ENCODE data around the gene RHBDL1. TPM values are rescaled to one million over a fixed set of nuclear protein-coding genes. Genes with fewer than 3 reads are reported as not detected.

The RHBDL1 gene
- total RNA-seq, 1 donor from 2014 or later: 1.2 TPM

DNA sequence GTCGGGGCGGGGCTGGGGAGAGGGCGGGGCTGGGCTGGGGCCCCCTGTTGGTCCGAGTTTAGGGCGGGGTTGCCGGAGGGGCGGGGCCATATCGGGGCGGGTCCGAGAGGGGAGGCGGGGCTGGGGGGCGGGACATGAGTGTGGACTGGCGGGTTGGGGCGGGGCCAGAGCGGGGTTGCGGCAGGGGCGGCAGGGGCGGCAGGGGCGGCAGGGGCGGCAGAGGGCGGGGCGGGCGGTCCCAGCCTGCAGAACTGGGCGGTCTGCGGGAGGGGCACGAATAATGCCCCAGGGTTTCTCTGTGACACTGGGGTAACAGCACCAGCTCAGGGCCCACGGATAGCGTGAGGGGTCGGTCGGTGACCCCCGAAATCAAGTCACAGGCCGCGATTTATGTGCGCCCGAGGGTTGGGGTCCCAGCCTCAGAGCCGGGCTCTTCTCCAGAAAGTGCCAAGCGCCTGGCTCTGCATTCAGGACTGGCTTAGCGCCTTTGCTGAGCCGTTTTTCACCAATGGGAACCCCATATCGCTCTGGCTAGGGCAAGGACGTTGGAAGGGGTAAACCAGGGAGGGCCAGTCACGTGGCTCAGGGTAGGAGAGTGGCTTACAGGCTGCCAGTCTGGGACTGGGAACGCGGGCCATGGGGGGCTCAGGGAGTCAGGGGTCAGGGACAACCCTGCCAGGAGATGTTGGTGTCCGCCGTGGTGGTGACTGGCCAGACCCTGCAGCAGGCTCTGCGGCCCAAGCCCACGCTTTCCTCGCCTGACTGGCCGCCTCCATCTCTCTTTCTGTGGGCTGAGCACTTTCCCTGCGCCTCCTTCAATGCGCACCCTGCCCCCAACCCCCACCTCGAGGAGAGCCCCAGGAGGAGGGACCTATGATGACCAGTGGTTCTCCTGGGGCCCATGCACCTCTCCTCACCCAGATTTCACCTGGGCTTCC is 38.1 kb upstream of the RHBDL1 start:
- peak; percentile 92 for DNase-seq

DNA sequence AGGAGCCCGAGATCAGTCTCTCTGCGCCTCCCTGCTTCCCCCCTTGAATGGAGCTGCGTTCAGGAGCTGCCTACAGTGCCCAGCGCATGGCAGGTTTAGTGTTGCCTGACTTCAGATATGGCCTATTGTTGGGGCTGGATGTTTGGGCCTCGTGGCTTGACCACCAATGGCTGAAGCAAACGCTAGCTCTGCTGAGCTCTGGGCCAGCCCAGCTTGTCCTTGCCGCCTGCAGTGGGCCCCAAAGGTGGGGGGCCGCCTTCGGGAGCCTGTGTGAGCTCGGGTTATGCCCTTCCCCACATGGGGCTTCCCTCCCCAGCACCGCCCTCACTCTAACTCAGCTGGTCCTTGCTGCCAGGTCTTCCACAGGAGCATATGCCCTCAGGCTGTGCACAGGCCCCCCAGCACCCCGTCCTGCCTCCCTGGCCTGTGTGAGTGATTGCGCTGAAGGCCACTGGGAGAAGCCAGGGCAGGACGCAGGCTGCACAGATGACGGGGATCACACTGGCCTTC is 37.4 kb upstream of the RHBDL1 start:
- no peak for DNase-seq

DNA sequence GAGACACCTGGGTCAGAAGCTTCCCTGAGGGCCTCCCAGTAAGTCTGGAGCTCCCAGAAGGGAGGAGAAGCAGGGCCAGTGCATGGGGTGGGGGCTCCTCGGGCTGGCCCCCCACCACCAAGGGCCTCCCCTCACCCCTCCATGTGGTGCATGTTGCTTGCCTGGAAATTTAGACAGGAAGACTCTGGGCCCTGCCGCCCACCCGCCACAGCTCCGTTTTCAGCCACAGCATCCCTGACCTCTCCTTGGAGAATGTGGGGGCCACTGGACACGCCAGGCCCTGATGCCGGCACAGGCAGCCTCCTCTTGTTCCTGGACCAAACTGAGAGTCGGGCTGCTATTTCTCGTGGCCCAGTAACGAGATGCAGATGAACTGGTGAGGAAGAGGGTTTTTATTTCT is 36.6 kb upstream of the RHBDL1 start:
- DNase-seq: no peak

DNA sequence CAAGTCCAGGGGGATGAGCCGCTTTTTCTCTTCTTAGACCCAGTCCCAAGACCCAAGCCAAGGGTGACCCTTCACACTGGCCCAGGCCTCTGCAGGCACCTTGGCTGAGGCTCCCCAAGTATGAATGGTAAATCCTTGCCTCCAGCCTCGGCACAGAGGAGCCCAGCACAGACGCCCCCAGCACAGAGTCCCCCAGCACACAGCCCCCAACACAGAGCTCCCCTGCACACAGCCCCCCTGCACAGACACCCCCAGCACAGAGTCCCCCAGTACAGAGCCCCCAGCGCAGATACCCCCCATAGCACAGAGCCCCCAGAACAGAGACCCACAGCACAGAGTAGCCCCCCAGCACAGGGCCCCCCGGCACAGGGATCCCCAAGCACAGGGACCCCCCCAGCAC is 34.9 kb upstream of the RHBDL1 start:
- DNase-seq: no peak

DNA sequence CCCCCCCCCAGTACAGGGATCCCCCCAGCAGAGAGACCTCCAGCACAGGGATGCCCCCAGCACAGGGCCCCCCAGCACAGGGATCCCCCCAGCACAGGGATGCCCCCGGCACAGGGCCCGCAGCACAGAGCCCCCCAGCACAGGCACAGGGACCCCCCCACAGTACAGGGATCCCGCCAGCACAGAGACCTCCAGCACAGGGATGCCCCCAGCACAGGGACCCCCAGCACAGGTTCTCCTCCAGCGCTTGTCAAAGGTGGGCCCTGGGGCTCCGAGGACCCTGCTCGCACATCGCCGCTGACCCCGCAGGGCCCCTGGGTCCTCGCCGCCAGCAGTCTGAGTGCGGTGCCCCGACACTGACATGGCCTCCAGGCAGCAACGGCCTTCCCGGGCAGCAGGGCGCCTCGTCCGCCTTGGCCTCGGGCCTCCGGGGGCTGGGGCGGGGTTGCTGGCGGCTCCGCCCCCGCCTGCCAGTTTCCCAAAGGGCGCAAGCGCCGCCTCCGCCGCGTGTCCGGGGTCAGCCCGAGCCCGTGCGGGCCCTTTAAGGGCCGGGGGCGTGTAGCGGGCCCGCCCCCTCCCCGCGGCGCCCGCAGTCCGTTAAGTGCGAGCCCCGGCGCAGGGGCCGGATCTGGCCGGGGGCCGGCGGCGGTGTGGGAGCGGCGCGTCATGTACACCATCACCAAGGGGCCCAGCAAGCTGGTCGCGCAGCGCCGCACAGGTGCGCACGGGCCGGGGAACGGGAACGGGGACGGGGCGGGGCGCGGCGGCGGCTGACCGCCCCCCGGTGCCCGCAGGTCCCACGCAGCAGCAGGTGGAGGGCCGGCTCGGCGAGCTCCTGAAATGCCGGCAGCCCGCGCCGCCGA is 33.9 kb upstream of the RHBDL1 start, which contains the start of gene MCRIP2:
Gene MCRIP2, plus strand, starts transcription at position 503 of the 863 bp plus-strand sequence. Its CDS starts 164 bp downstream, at position 667.
- peak; percentile 30 for DNase-seq

DNA sequence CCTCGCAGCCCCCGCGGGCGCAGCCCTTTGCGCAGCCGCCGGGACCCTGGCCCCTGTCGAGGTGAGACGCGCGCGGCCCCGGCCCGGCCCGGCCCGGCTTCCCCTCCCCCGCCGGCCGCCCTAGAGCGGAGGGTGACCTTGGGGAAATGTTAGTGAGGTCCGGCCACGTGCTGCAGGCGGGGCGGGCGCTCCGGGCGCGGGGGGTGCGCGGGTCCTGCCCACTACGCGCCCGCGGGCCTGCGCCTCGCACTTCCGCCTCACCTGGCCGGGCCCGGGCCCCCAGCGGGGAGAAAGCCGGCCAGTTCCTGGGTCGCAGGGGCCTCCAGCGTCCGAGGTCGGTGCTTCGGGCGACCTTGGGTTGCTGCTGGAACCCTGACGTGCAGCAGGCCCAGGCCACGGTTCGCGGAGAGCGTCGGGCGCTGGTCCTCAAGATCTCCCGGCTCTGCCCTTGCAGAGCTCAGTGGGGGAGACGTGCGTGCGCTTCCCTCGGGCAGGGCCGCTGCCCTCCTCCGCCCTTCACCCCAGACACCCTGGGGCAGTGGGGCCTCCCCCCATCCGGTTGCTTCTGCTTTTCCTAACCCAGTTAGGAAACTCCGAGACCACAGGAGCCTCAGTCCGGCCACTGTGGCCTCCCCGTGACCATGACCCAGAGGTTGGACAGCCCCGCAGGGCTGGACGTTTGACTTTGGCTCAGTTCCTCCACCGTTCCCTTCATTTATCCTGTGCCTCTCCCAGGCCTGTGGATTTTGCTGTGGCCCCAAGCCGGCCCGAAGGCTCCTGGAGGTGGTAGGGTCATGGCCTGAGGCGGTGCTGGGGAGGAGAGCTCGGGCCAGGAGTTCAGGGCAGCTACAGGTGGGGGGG is 33.1 kb upstream of the RHBDL1 start:
- DNase-seq: no peak

DNA sequence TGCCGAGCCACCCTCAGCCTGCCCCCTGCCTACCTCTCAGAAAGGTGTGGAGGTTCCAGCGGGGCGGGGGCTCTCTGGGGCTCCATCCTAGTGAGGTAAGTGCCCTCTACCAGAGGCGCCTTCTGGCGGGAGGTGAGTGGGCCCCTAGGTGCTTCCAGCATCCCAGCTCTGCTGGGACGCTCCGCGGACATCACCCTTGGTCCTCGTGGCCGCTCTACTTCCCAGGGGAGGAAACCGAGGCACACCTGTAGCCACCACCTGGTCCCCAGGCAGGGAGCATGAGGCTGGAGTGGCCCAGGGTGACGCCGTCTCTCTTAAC is 32.5 kb upstream of the RHBDL1 start:
- DNase-seq: no peak

DNA sequence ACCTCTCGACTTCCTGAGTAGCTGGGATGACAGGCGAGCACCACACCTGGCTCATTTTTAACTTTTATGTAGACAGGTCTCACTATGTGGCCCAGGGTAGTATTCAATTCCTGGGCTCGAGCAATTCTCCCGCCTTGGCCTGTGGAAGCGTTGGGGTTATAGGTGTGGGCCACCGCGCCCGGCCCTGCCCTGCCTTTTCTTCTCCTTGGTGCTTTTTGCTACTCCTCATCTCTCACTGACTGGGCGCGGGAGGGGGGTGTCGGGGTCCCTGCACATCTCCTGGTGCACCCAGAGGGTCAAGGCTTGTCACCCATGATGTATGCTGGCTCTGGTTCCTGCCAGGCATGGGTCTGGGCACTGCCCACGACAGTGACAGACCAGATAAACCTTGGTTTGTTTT is 30.9 kb upstream of the RHBDL1 start:
- no peak for DNase-seq

DNA sequence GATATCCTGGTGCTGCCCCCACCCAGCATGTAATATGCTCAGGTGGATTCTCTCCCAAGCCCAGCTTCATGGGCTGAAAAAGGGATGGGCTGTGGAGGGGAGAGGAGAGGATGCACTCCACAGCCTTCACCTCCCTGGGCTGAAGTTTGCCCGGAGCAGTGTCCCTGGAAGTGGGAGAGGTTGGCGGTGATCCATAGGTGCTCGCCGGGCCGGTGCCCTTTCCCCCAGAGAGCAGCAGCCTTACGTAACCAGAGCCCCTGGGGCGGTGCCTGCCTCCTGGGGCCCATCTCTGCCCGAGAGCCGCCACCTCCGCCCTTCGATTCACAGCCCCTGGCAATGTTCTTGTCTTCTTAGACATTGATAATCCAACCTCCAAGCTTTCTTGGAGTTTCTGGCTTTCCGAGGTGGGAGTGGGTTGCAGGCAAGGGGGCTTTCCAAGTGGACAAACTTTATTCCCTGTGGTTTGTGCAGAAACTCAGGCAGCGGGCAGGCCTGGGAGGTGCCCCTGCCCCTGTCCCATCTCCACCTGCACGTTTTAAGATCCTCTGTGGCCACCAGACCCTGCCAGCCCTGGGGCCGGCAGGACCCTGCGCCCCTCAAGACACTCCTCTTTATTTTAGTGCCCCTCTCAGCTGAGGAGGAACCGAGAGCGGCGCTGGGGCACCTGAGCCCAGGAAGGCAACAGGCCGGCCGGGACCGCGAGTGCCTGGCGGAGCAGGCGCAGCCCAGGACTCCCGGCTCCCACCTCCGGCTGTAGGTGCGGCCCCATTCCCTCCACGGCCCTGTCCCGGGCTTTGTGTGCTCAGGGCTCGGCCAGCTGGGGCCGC is 29.4 kb upstream of the RHBDL1 start:
- no peak for DNase-seq

DNA sequence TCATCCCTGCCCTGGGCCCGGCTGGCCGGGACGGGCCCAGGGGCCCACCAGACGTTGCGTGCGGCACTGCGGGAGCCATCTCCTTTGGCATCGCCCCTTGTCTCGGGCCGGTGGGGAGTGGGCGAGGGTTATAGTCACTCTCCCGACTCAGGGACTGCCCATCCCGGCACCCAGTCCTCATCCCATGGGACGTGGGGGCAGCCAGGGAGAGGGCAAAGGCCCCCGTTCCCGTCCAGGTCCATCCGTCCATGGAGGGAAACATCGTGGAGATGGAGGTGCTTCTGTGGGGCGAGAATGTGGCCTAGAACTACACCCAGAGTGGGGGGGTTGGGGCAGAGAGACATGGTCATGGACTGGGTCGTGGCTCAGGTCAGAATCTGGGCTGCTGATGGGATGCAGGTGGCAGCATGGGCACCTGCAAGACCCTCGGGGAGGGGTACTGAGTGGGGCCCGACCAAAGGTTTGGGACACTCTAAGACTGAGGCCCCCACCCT is 28.7 kb upstream of the RHBDL1 start:
- no peak for DNase-seq

DNA sequence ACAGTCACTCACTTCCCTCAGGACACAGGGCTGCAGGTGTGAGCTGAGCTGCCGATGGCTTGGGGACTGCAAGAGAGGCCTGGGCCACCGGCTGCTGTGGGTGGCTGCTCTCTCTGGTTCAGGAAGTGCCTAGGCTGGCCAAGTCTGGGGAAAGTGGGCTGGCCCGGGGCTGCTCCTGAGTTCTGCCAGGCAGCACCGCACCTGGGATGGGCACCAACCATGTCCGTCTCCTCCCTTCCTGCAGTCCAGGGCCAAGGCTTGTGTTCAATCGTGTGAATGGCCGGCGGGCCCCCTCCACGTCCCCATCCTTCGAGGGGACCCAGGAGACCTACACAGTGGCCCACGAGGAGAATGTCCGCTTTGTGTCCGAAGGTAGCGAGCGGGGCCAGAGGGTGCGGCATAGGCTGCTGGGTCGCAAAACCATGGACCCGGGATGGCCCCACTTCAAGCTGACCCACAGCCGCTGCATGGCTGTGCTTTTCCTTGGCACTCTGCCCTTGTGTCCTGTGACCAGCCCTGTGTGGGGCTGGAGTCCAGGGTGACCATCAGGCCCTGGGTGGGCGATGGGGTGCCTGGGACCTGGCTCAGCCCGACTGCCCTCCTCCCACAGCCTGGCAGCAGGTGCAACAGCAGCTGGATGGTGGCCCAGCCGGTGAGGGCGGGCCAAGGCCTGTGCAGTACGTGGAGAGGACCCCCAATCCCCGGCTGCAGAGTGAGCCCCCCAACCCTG is 28.1 kb upstream of the RHBDL1 start:
- DNase-seq: no peak

DNA sequence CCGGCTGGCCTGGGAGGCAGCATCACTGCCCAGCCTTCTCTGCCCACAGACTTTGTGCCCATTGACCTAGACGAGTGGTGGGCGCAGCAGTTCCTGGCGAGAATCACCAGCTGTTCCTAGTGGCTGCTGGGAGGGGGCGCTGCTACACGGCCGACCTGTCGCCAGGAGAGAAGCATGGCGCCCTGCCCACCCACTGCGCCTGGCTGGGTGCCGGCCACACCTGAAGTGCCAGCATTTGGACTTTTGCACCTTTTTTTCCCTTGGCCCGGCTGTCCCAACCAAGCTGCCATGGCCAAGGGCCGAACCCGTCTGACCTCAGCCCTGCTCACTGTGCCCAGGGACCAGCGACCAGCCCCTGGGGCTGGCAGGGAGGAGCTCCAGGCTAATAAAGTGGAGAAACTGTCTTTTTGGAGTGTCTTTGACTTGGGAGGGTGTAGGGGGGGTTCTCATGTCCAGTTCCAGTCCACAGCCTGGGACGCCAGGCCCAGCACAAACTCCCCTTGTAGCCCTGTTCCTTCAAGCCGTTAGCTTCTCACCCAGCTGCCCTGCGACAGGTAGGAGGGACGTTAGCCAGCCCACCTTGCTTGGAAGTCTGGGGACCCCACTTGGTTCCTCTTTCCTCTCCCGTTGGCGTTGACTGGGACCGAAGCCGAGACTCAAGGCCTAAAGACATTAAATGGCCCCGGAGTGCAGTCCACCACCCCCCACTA is 27.2 kb upstream of the RHBDL1 start:
- DNase-seq: no peak

DNA sequence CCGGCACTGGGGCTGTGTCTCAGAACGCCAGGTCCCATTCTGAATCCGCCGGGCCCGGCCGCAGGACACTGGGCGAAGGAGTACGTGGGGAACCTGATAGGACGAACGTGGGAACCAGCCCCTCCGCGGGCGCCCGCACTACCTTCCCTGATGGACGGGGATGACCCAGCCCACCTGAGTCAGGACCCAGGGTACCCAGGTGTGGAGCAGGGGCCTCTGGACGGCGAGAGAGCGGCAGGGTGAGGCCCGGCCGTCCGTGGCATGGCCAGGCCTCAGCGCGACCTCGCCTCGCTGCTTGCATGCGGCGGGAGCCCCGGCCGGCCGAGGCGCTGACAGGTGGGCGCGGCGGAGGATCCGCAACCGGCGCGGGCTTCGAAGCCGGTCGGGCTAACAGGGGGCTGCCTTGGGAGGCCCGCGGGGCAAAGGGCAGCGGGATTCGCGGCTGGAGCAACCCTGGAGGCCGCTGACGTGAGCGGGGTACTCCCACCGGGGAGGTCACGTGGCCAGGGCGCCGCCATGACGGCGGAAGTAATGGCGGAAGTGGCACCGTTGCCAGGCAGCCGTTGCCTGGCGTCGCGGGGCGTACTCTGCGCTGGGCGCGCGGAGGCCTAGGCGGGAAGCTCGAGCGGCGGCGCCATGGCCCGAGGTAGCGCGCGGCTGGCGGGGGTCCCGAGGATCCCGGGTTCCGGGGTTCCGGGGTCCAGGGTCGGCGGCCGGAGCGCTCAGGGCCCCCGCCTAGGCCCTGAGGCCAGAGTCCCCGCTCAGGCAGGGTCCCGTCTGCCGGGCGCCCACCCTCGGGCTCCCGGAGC is 26.5 kb upstream of the RHBDL1 start, which contains the start of gene WDR90:
Gene WDR90, plus strand, starts transcription at position 585 of the 809 bp plus-strand sequence. Its CDS starts 52 bp downstream, at position 637.
- DNase-seq: peak; percentile 85

DNA sequence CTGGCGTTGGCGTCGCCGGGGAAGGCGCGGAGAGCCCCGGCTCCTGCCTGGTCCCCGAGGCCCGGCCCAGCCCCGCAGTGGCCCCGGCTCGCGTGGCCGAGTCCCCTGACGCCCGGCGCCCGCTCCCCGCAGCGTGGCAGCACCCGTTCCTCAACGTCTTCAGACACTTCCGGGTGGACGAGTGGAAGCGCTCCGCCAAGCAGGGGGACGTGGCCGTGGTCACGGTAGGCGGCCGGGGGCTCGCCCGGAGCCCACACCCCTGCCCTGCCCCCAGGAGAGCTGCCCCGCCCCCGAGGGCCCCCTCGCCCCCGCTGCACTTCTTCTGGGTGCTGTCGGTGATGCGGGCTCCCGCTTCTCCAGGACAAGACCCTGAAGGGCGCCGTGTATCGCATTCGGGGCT is 25.8 kb upstream of the RHBDL1 start:
- DNase-seq: no peak

DNA sequence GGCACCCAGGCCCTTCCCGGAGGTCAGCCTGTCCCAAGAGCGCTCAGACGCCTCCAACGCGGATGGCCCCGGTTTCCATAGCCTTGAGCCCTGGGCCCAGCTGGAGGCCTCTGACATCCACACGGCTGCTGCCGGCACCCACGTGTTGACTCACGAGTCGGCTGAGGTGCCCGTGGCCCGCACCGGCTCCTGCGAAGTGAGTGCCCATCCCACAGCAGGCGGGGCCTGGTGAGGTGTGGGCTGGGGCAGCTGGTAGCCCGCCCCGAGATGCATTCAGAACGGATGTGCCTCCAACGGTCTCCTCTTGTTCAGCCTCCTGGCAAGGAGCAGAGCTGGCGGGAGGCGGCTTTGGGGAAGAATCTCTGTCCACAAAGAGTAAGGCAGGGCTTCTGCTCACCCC is 23.6 kb upstream of the RHBDL1 start:
- DNase-seq: no peak

DNA sequence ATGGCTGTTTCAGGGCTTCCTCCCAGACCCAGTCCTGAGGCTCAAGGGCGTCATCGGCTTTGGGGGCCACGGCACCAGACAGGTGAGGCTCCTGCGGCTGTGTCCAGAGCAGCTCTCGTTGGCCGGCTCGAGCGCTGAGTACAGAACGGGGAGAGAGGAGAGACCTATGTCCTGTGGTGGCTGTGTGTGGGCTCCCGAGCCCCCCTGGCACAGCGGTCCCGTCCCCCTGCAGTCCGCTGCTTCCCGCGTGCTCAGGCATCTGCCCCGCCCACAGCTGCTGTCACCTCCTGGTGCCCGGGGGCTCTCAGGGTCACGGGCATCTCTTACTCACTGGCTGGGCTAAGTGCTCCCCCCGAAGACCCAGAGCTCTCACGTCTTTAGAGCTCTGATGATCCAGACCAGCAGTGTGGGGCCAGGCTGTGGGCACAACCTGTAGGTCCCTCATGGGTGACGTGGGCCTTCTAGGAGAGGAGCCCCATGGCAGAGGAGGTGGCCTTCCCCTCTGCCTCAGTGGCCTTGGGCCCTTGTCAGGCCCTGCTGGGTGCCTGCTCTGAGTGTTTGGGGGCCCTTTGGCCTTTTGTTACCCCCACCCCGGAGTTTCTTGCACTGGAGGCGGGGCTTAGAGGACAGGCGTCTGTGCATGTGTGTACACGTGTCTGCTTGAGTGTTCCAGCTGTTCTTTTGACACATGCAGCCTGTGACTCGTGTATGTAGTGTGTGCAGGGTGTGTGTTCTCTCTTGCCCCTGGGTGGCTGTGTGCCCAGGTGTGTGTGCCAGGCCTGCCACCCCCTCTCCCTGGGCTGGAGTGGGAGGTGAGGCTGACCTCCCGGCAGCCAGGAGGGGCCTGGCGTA is 22.8 kb upstream of the RHBDL1 start:
- DNase-seq: no peak

DNA sequence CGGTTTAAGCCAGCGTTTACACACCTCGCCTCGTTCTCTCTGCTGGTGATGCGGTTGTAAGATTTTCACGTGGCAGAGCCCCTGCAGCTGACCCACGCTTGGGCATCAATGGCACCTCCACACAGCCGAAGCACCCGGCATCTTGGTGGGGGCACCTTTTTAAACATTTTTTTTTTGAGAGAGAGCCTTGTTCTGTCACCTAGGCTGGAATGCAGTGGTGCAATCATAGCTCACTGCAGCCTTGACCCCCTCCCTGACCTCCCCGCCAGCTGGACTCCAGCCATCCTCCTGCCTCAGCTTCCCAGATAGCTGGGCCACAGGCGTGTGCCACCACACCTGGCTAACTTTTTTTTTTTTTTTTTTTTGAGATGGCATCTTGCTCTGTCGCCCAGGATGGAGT is 21.4 kb upstream of the RHBDL1 start:
- DNase-seq: no peak

DNA sequence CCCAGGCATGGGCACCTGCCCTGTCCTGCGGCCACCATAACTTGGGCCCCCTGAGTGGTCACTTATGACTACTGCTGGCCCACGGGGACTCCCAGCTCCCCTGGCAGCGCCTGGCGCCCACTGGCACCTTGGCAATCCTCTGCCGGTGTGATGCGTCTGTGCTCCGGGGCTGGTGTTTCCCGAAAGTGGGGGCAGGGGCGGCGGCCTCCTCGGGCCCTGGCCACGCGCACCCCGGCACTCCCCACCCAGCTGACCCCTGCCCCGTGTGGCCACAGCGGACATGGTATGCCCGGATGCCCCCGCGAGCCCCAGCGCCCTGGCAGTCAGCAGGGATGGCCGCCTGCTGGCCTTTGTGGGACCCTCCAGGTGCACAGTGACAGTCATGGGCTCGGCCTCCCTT is 18.0 kb upstream of the RHBDL1 start:
- no peak for DNase-seq

Measured in skin of body (tissue), 2 donors.